Erythroblast (primary cell): ENCODE measurements around the gene KRT33A.

Experiments used
- GATA1 ChIP-seq: IDR thresholded peaks from 2 replicates; pipeline ENCODE4 v1.6.1; 2011; ENCODE audit warnings: low read depth, mild to moderate bottlenecking, control low read depth, low read length, moderate library complexity
- POLR2A ChIP-seq: IDR thresholded peaks from 2 replicates; pipeline ENCODE4 v1.6.1; 2011; ENCODE audit warnings: mild to moderate bottlenecking, low read length

DNA sequence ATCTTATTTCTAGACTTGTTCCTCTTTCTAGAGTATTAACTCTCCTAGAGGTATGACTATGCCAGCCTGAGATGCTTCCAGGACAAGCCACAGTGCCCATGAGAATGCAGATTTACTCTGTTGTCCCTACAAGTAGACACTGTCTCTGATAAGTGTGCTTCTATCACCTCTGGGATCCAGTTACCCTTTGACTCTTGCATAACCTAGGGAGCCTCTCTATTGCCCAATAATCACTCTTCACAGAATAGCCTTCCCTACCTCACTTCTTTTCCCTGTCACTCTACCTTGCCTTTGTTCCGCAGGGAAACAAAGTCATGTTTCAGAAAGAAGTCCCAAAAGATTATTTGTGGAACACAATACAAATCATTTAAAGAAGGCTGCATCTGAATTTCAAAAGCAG lies 33.1 kb upstream of the KRT33A start:
- TF ChIP-seq POLR2A (no peak), GATA1 (no peak)
